HCT116 (cell line): ENCODE results near the gene MALRD1. TPM values are rescaled to one million over a fixed set of nuclear protein-coding genes. Genes with fewer than 3 reads are reported as not detected.

Experiments
- ATAC-seq: fragments of 200-7000 bp; cut with Tn5 transposase; 2 replicates; pipeline ENCODE4 v1.9.1; 2020; ENCODE audit warnings: mild to moderate bottlenecking, moderate library complexity
- BruUV-seq: library from RNA; stranded (reverse); fragments of 400-500 nt; replicated peaks from 2 replicates; lab custom pipeline; 2021; lab: Mats Ljungman, UMichigan
- CTCF ChIA-PET: fragments of 300-600 bp; sonication (Branson Sonifier 250); formaldehyde crosslinking; loops from one replicate; lab custom pipeline; 2021; ENCODE audit warnings: antibody characterized with exemption; lab: Charles Lee
- POLR2A ChIA-PET: fragments of 300-600, 350-600 bp; sonication (Branson Sonifier 250); formaldehyde crosslinking; loops from one replicate; lab custom pipeline; 2021; ENCODE audit warnings: antibody characterized with exemption; lab: Charles Lee
- RAD21 ChIA-PET, 2 experiments: fragments of 300-600 bp; sonication (Branson Sonifier 250); formaldehyde crosslinking; loops; one replicate each; lab custom pipeline; 2023; ENCODE audit warnings: low total read pairs in 2 of 2; ENCODE audit not compliant: uncharacterized antibody in 2 of 2, unreplicated experiment in 2 of 2, low non-redundant PET in 1 of 2; lab: Charles Lee
- DNase-seq: peaks from one replicate; pipeline ENCODE4 v3.0.0-alpha.2; 2010; ENCODE audit warnings: low read depth, low spot score
- H2AFZ ChIP-seq: fragments of 200-600 bp; shearing (Covaris generic), sonication (generic); 2 replicates; pipeline ENCODE4 v1.6.1; 2017; ENCODE audit warnings: low read depth, mixed run types, mixed read lengths, antibody characterized with exemption, low read length; ENCODE audit not compliant: poor library complexity, severe bottlenecking
- H3K27ac ChIP-seq: 2 replicates; pipeline ENCODE4 v1.5.1; 2012; ENCODE audit warnings: low read depth, low read length
- H3K27me3 ChIP-seq: fragments of 200-600 bp; sonication (generic); 2 replicates; pipeline ENCODE4 v1.6.1; 2016; ENCODE audit warnings: mixed run types, low read length, mixed read lengths; ENCODE audit not compliant: insufficient read depth
- H3K36me3 ChIP-seq, 2 experiments: fragments of 200-500 bp in 1 of 2; fragments of 200-600 bp in 1 of 2; sonication (Bioruptor generic) in 1 of 2; sonication (generic) in 1 of 2; 2 replicates each; pipeline versions ENCODE4 v1.5.1 to v1.6.1; 2014 to 2016; ENCODE audit warnings: low read length in 2 of 2, inconsistent platforms in 1 of 2, mixed read lengths in 1 of 2, mixed run types in 1 of 2; ENCODE audit not compliant: insufficient read depth in 2 of 2, control insufficient read depth in 1 of 2
- H3K4me1 ChIP-seq, 2 experiments: fragments of 200-600 bp in 1 of 2; sonication (generic) in 1 of 2; 2 replicates each; pipeline versions ENCODE4 v1.5.1 to v1.6.1; 2012 to 2017; ENCODE audit warnings: low read length in 2 of 2, inconsistent platforms in 1 of 2, mild to moderate bottlenecking in 1 of 2, mixed read lengths in 1 of 2, mixed run types in 1 of 2, moderate library complexity in 1 of 2; ENCODE audit not compliant: insufficient read depth in 2 of 2, control insufficient read depth in 1 of 2
- H3K4me2 ChIP-seq: fragments of 200-600 bp; sonication (generic); 2 replicates; pipeline ENCODE4 v1.6.1; 2017; ENCODE audit warnings: mixed run types, low read length, mixed read lengths
- H3K4me3 ChIP-seq, 2 experiments: fragments of 200-600 bp in 1 of 2; sonication (generic) in 1 of 2; replicated peaks in 1 of 2; 2 replicates each; pipeline ENCODE4 v1.5.1; 2011 to 2016; ENCODE audit warnings: low read length in 2 of 2, control low read depth in 1 of 2, low read depth in 1 of 2, mild to moderate bottlenecking in 1 of 2, mixed read lengths in 1 of 2, mixed run types in 1 of 2
- H3K79me2 ChIP-seq: fragments of 200-600 bp; sonication (generic); 2 replicates; pipeline ENCODE4 v1.6.1; 2017; ENCODE audit warnings: mild to moderate bottlenecking, mixed run types, low read length, moderate library complexity, mixed read lengths; ENCODE audit not compliant: insufficient read depth
- H3K9ac ChIP-seq: fragments of 200-600 bp; sonication (generic); 2 replicates; pipeline ENCODE4 v1.6.1; 2016; ENCODE audit warnings: low read length, mixed read lengths
- H3K9me2 ChIP-seq: fragments of 200-600 bp; sonication (generic), shearing (Covaris generic); 2 replicates; pipeline ENCODE4 v1.6.1; 2017; ENCODE audit warnings: mixed run types, mild to moderate bottlenecking, moderate library complexity; ENCODE audit not compliant: insufficient read depth
- H3K9me3 ChIP-seq, 2 experiments: fragments of 200-500 bp in 1 of 2; fragments of 200-600 bp in 1 of 2; sonication (Bioruptor generic) in 1 of 2; sonication (generic) in 1 of 2; 2 replicates each; pipeline ENCODE4 v1.6.1; 2014 to 2017; ENCODE audit warnings: low read length in 2 of 2, mixed read lengths in 2 of 2, inconsistent platforms in 1 of 2, low read depth in 1 of 2, mild to moderate bottlenecking in 1 of 2, mixed run types in 1 of 2, moderate library complexity in 1 of 2; ENCODE audit not compliant: control insufficient read depth in 1 of 2, insufficient read depth in 1 of 2
- H4K20me1 ChIP-seq: fragments of 200-600 bp; sonication (generic), shearing (Covaris generic); 2 replicates; pipeline ENCODE4 v1.6.1; 2017; ENCODE audit warnings: mixed run types, mild to moderate bottlenecking, moderate library complexity; ENCODE audit not compliant: insufficient read depth
- CBX3 ChIP-seq: IDR thresholded peaks from 2 replicates; pipeline ENCODE4 v1.6.1; 2012; ENCODE audit warnings: low read depth
- ELF1 ChIP-seq: IDR thresholded peaks from 2 replicates; pipeline ENCODE4 v1.6.1; 2012; ENCODE audit warnings: low read depth, borderline replicate concordance
- EZH2 ChIP-seq: fragments of 200-600 bp; sonication (generic); IDR thresholded peaks from 2 replicates; pipeline ENCODE4 v1.6.1; 2017; ENCODE audit warnings: antibody characterized with exemption, mixed run types
- EZH2phosphoT487 ChIP-seq: fragments of 200-600 bp; IDR thresholded peaks from 2 replicates; pipeline ENCODE4 v1.6.1; 2018; ENCODE audit warnings: antibody characterized with exemption, borderline replicate concordance
- FOSL1 ChIP-seq: IDR thresholded peaks from 2 replicates; pipeline ENCODE4 v1.6.1; 2012; ENCODE audit warnings: low read depth
- JUND ChIP-seq: IDR thresholded peaks from 2 replicates; pipeline ENCODE4 v1.6.1; 2012
- POLR2AphosphoS5 ChIP-seq: IDR thresholded peaks from 2 replicates; pipeline ENCODE4 v1.6.1; 2011; ENCODE audit warnings: mild to moderate bottlenecking, low read depth, low read length, moderate library complexity
- SIN3A ChIP-seq: IDR thresholded peaks from 2 replicates; pipeline ENCODE4 v1.6.1; 2012; ENCODE audit warnings: low read depth
- SP1 ChIP-seq: IDR thresholded peaks from 2 replicates; pipeline ENCODE4 v1.6.1; 2012; ENCODE audit warnings: low read depth
- SRF ChIP-seq: IDR thresholded peaks from 2 replicates; pipeline ENCODE4 v1.6.1; 2012; ENCODE audit warnings: low read depth
- YY1 ChIP-seq: IDR thresholded peaks from 2 replicates; pipeline ENCODE4 v1.6.1; 2011; ENCODE audit warnings: low read length, low read depth, moderate library complexity, mild to moderate bottlenecking; ENCODE audit not compliant: insufficient replicate concordance; ENCODE audit errors: extremely low read depth
- ZFX ChIP-seq: fragments of 450-650 bp; IDR thresholded peaks from 2 replicates; pipeline ENCODE4 v1.6.1; 2017
- ZNF274 ChIP-seq: fragments of 200-500 bp; sonication (Bioruptor generic); IDR thresholded peaks from 2 replicates; pipeline ENCODE4 v1.6.1; 2014; ENCODE audit warnings: mild to moderate bottlenecking, low read depth, low read length, inconsistent platforms
- intact Hi-C: fragments of 100-400 bp; cut with micrococcal nuclease; formaldehyde crosslinking; loops from 2 replicates; pipeline ENCODE4 v1.10.0; 2022
- total RNA-seq: library from RNA; stranded (reverse); gene quantifications from one replicate; pipeline ENCODE4 v1.2.1, GENCODE V29; 2021; ENCODE audit not compliant: unreplicated experiment
- TF ChIP-seq, protein P1 (sequence below), 3 experiments: fragments of 200-600 bp in 1 of 3; sonication (generic) in 1 of 3; IDR thresholded peaks in 2 of 3; conservative IDR thresholded peaks in 1 of 3; 2 replicates each; pipeline ENCODE4 v1.5.1; 2012 to 2017; ENCODE audit warnings: low read depth in 2 of 3, low read length in 2 of 3, antibody characterized with exemption in 1 of 3, borderline replicate concordance in 1 of 3, control low read depth in 1 of 3, mild to moderate bottlenecking in 1 of 3, mixed read lengths in 1 of 3, mixed run types in 1 of 3, moderate library complexity in 1 of 3; ENCODE audit not compliant: insufficient read depth in 1 of 3
- TF ChIP-seq, protein P2 (sequence below): IDR thresholded peaks from 2 replicates; pipeline ENCODE4 v1.6.1; 2012

Gene MALRD1
- total RNA-seq, 1 experiment from 2014 or later, result not detected

DNA sequence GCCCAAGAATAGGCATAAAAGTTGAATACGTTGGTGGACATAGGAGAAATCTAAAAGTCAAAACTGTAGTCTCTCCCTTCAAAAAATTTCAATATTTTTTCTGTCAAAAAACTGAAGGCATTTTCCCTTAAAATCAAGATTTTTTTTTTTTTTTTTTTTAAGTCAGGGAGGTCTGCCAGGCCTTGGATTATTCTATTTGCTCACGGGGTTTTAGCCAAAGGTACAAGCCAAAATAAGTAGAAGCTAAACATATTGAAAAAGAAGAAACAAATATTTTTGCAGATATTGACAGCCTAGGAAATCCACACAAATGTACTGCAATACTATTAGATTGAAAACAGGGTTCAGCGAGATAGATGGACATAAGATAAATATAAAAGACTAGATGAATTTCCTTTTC is 577.6 kb downstream of the MALRD1 start:
- H3K4me2 ChIP-seq, result no peak overlapping the region
- H3K9ac ChIP-seq, result no peak overlapping the region
- no peak overlapping the region for H3K27ac ChIP-seq
- H3K4me1 ChIP-seq, result no peaks in the 10 kb centered on the region
- H2AFZ ChIP-seq, result no peak overlapping the region
- DNase-seq, result no peak
- no peaks in the 10 kb centered on the region for H3K79me2 ChIP-seq
- H3K27me3 ChIP-seq, result no peaks in the 10 kb centered on the region
- no TSS peak for BruUV-seq
- intact Hi-C loops, result no loop called here
- H4K20me1 ChIP-seq, result no peaks in the 10 kb centered on the region
- no peaks in the 10 kb centered on the region for H3K9me2 ChIP-seq
- TF ChIP-seq SIN3A (no peak), JUND (no peak), ZFX (no peak), SP1 (no peak)
- TF ChIP-seq, all 23 proteins: peak for 0
- CTCF ChIA-PET, result no interaction called here
- POLR2A ChIA-PET, result no interaction called here
- Histone ChIP-seq H3K36me3 (no peaks in the 10 kb centered on the region), H3K4me3 (no peak overlapping the region), H3K9me3 (peaks cover 13 to 25% of the 10 kb centered on the region in 2 experiments; a peak in 2 of 4 replicates)
- no peak for ATAC-seq
- RAD21 ChIA-PET, result no interaction called here

DNA sequence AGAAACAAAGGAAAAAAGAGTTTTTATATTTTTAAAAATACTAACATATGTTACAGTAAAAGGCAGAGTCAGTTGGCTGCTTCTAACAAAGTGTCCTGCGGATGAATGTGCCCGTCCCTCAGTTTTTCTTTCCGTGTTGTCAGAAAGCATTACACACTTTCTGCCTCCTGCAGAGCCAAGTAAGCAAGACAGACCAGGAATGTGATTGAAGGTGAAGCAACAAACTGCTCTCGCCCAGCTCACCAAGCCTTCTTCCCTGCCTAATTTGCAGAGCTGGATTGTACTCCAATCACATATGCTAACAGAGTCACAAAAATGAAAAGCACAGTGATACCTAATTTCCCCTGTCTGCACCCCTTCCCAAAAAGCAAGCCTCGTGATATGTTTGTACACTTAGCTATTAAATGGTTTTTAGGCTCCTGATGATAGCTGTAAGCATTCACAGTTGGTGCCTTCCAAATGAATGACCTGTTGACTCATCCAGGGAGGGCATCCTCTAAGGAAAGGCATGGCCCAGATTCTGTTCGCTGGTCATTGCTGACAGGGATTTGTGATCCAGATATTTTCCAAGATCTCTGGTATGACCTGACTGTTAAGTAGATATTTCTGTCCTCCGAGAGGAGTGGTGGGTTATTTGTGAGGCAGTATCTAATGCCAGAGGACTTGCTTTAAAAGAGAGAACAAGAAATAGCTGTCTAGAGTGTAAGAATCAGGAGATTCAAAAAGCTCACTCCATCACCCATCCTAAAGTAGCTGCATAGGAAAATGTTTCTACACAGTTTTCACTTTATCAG is 580.4 kb downstream of the MALRD1 start:
- DNase-seq (no peak), ATAC-seq (no peak)
- Histone ChIP-seq H3K27ac (no peak overlapping the region), H3K4me1 (no peaks in the 10 kb centered on the region), H3K36me3 (no peaks in the 10 kb centered on the region), H3K79me2 (no peaks in the 10 kb centered on the region), H3K4me3 (no peak overlapping the region), H3K27me3 (no peaks in the 10 kb centered on the region), H3K4me2 (no peak overlapping the region), H3K9me3 (peaks cover 13 to 24% of the 10 kb centered on the region in 2 experiments; a peak in 2 of 4 replicates), H2AFZ (no peak overlapping the region), H3K9ac (no peak overlapping the region), H3K9me2 (no peaks in the 10 kb centered on the region), H4K20me1 (no peaks in the 10 kb centered on the region)
- CTCF ChIA-PET, result no interaction called here
- POLR2A ChIA-PET, result no interaction called here
- BruUV-seq, result no TSS peak
- intact Hi-C loops, result no loop called here
- RAD21 ChIA-PET, result no interaction called here
- TF ChIP-seq, protein P1, sequence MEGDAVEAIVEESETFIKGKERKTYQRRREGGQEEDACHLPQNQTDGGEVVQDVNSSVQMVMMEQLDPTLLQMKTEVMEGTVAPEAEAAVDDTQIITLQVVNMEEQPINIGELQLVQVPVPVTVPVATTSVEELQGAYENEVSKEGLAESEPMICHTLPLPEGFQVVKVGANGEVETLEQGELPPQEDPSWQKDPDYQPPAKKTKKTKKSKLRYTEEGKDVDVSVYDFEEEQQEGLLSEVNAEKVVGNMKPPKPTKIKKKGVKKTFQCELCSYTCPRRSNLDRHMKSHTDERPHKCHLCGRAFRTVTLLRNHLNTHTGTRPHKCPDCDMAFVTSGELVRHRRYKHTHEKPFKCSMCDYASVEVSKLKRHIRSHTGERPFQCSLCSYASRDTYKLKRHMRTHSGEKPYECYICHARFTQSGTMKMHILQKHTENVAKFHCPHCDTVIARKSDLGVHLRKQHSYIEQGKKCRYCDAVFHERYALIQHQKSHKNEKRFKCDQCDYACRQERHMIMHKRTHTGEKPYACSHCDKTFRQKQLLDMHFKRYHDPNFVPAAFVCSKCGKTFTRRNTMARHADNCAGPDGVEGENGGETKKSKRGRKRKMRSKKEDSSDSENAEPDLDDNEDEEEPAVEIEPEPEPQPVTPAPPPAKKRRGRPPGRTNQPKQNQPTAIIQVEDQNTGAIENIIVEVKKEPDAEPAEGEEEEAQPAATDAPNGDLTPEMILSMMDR (IDR thresholded peaks at IDR 0.05 in 2 of 3, conservative IDR thresholded peaks at IDR 0.05 in 1 of 3; ENCODE audit: borderline replicate concordance in 1 of 3, insufficient read depth in 1 of 3, low read depth in 2 of 3, low read length in 2 of 3), result no peak
- TF ChIP-seq EZH2phosphoT487 (no peak), SRF (no peak), POLR2AphosphoS5 (no peak), YY1 (no peak), SP1 (no peak), CBX3 (no peak), EZH2 (no peak), ELF1 (no peak), FOSL1 (no peak), JUND (no peak), ZNF274 (no peak)
- TF ChIP-seq, protein P2, sequence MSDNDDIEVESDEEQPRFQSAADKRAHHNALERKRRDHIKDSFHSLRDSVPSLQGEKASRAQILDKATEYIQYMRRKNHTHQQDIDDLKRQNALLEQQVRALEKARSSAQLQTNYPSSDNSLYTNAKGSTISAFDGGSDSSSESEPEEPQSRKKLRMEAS, result no peak
